Osteoblast (primary cell): Measurements from ENCODE around the gene LTB4R. TPM values are rescaled to one million over a fixed set of nuclear protein-coding genes. Genes with fewer than 3 reads are reported as not detected.
A peak's percentile ranks its signal among the peaks of the same experiment; 100 is the strongest.

Source experiments
- DNase-seq: peaks from one replicate; pipeline ENCODE4 v3.0.0; 2011; ENCODE audit warnings: low spot score, mixed read lengths; ENCODE audit not compliant: insufficient read length; ENCODE audit errors: missing footprints
- H2AFZ ChIP-seq: 2 replicates; pipeline ENCODE4 v1.6.0; 2011; ENCODE audit warnings: mild to moderate bottlenecking, low read length
- H3K27ac ChIP-seq: 2 replicates; pipeline ENCODE4 v1.5.1; 2011; ENCODE audit warnings: mild to moderate bottlenecking, low read depth, low read length, moderate library complexity
- H3K27me3 ChIP-seq: 2 replicates; pipeline ENCODE4 v1.6.0; 2012; ENCODE audit warnings: mild to moderate bottlenecking, control low read depth, inconsistent platforms, low read length, moderate library complexity; ENCODE audit not compliant: insufficient read depth
- H3K36me3 ChIP-seq: 2 replicates; pipeline ENCODE4 v1.5.1; 2011; ENCODE audit warnings: mild to moderate bottlenecking, low read length, control low read depth, moderate library complexity; ENCODE audit not compliant: insufficient read depth
- H3K4me1 ChIP-seq: 2 replicates; pipeline ENCODE4 v1.5.1; 2011; ENCODE audit warnings: mild to moderate bottlenecking, low read length, control low read depth, moderate library complexity; ENCODE audit not compliant: insufficient read depth
- H3K4me2 ChIP-seq: 2 replicates; pipeline ENCODE4 v1.6.0; 2011; ENCODE audit warnings: mild to moderate bottlenecking, low read length; ENCODE audit not compliant: insufficient read depth
- H3K4me3 ChIP-seq: fragments of 200-600 bp; sonication (generic); 3 replicates; pipeline ENCODE4 v1.5.1; 2012; ENCODE audit warnings: mild to moderate bottlenecking, low read length, inconsistent platforms; ENCODE audit not compliant: insufficient read depth
- H3K79me2 ChIP-seq: 2 replicates; pipeline ENCODE4 v1.6.0; 2012; ENCODE audit warnings: mild to moderate bottlenecking, low read length, control low read depth, inconsistent platforms; ENCODE audit not compliant: insufficient read depth
- H3K9me3 ChIP-seq: 2 replicates; pipeline ENCODE4 v1.5.1; 2011; ENCODE audit warnings: low read depth, low read length, control low read depth
- H4K20me1 ChIP-seq: 2 replicates; pipeline ENCODE4 v1.6.0; 2012; ENCODE audit warnings: mild to moderate bottlenecking, low read length, control low read depth; ENCODE audit not compliant: insufficient read depth
- small RNA-seq: library from RNA; depleted of rRNA; stranded (forward); fragments of <200 nt; gene quantifications from one replicate; pipeline ENCODE3, GENCODE V24; 2012
- total RNA-seq: library from RNA; depleted of rRNA; stranded (reverse); fragments of >200 nt; gene quantifications from 2 replicates; pipeline ENCODE4 v1.2.3, GENCODE V29; 2012
- TF ChIP-seq, protein P1 (sequence below): IDR thresholded peaks from 2 replicates; pipeline ENCODE4 v1.5.1; 2011; ENCODE audit warnings: mild to moderate bottlenecking, low read depth, low read length, moderate library complexity; ENCODE audit errors: extremely low read depth

The LTB4R gene
- total RNA-seq, 1 donor, result 1.8 TPM

DNA sequence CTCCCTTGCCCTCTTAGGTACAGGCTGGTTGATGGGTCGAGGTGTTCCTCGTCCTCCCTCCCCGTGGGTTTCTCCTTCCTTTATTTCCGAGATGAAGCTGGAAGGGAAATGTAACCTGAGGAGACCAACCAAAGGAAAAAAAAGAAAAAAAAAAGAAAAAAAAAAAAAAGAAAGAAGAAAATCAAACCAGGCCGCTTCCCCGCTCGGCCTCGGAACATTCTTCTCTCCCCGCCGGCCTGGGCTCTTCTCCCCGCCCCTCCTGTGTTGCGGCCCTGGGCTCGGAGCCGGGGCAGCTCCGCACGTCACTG is 55.1 kb downstream of the LTB4R start:
- H4K20me1 ChIP-seq, result peaks cover 15% of the 10 kb centered on the region
- peak overlapping the region; percentile 95 for H3K4me2 ChIP-seq
- peaks cover 17% of the 10 kb centered on the region for H3K36me3 ChIP-seq
- no peak overlapping the region for H2AFZ ChIP-seq
- TF ChIP-seq, protein P1, sequence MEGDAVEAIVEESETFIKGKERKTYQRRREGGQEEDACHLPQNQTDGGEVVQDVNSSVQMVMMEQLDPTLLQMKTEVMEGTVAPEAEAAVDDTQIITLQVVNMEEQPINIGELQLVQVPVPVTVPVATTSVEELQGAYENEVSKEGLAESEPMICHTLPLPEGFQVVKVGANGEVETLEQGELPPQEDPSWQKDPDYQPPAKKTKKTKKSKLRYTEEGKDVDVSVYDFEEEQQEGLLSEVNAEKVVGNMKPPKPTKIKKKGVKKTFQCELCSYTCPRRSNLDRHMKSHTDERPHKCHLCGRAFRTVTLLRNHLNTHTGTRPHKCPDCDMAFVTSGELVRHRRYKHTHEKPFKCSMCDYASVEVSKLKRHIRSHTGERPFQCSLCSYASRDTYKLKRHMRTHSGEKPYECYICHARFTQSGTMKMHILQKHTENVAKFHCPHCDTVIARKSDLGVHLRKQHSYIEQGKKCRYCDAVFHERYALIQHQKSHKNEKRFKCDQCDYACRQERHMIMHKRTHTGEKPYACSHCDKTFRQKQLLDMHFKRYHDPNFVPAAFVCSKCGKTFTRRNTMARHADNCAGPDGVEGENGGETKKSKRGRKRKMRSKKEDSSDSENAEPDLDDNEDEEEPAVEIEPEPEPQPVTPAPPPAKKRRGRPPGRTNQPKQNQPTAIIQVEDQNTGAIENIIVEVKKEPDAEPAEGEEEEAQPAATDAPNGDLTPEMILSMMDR, result no peak
- peaks cover 70% of the 10 kb centered on the region for H3K4me1 ChIP-seq
- peaks cover 31% of the 10 kb centered on the region for H3K79me2 ChIP-seq
- H3K27ac ChIP-seq, result peak overlapping the region; percentile 99
- peak overlapping the region; percentile 90 for H3K4me3 ChIP-seq
- H3K27me3 ChIP-seq, result no peaks in the 10 kb centered on the region
- H3K9me3 ChIP-seq, result no peaks in the 10 kb centered on the region
- DNase-seq, result no peak

DNA sequence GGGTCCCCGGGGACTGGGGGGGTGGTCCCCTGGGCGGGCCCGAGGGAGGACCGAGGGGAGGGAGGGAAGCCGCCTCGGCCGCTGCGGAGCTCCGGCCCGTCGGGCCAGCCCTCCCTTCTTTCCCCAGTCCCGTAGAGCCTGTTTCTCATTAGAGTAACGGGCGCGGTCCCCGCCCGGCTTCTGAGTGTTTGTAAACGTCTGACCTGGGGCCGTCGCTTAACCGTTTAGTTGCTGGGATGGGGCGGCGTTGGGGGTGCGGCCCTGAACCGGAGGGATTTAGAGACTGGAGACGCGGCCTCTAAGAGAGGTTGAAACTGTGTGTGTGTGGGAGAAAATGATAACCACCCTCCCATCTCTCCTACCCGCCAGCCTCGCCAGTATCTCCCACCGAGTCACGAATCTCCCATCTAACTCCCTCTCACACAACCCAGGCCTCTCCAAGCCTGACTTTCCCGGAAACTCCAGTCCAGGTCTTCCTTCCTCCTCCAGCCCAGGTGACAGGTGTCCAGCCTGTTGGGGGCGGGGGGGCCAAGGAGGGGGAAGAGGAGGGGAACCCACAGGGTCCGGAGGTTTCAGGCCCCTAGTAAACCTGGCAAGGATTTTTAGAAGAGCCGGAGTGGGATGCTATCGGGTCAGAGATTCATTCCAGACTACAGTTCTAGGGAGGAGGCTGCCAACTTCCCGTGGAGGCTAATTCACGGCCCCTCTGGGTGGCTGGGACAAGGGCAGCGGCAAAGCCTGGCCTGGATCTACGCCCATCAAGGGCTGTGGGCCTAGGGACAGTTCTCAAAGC is 55.6 kb downstream of the LTB4R start:
- Histone ChIP-seq H3K27me3 (no peaks in the 10 kb centered on the region), H3K4me2 (peak overlapping the region; percentile 95), H3K9me3 (no peaks in the 10 kb centered on the region), H3K79me2 (peaks cover 33% of the 10 kb centered on the region), H3K27ac (peak overlapping the region; percentile 99), H3K36me3 (peaks cover 20% of the 10 kb centered on the region), H3K4me1 (peaks cover 69% of the 10 kb centered on the region), H4K20me1 (peaks cover 17% of the 10 kb centered on the region), H3K4me3 (peak overlapping the region; percentile 90), H2AFZ (peak overlapping the region; percentile 96)
- peak; percentile 97 for DNase-seq
- TF ChIP-seq, protein P1, result no peak

Small RNA genes within 50 kb of the gene (small RNA-seq; reads per million reads assigned to genes)
- gene RF00026, result not detected

Other genes with a start within 250 kb of the LTB4R start
- gene CPNE6, start 239.9 kb upstream of the LTB4R start, total RNA-seq, result not detected in 2 replicates
- gene PCK2, start 217.2 kb upstream of the LTB4R start, total RNA-seq, result 26.2 and 35.1 TPM in 2 replicates
- 73.4 and 84.7 TPM in 2 replicates for gene DCAF11, start 196.7 kb upstream of the LTB4R start, total RNA-seq
- gene NRL, start 196.6 kb upstream of the LTB4R start, total RNA-seq, result 1.5 and 1.8 TPM in 2 replicates
- 0.29 and 0.72 TPM in 2 replicates for gene FITM1, start 180.8 kb upstream of the LTB4R start, total RNA-seq
- gene PSME1, start 175.3 kb upstream of the LTB4R start, total RNA-seq, result 95.5 and 111 TPM in 2 replicates
- gene EMC9, start 169.9 kb upstream of the LTB4R start, total RNA-seq, result 6.9 and 9.1 TPM in 2 replicates
- 47.7 and 55.7 TPM in 2 replicates for gene PSME2, start 164.9 kb upstream of the LTB4R start, total RNA-seq
- 43.9 and 49.6 TPM in 2 replicates for gene RNF31, start 164.0 kb upstream of the LTB4R start, total RNA-seq
- gene IRF9, start 150.2 kb upstream of the LTB4R start, total RNA-seq, result 102 and 117 TPM in 2 replicates
- gene REC8, start 139.4 kb upstream of the LTB4R start, total RNA-seq, result 3.3 and 3.5 TPM in 2 replicates
- gene IPO4, start 122.7 kb upstream of the LTB4R start, total RNA-seq, result 38.9 and 47.0 TPM in 2 replicates
- gene TM9SF1, start 116.1 kb upstream of the LTB4R start, total RNA-seq, result 78.2 and 84.3 TPM in 2 replicates
- 0.36 TPM in 1 of 2 replicates, not detected in the other for gene TSSK4, start 105.8 kb upstream of the LTB4R start, total RNA-seq
- gene CHMP4A, start 98.0 kb upstream of the LTB4R start, total RNA-seq, result 19.2 TPM in 2 replicates
- gene MDP1, start 95.4 kb upstream of the LTB4R start, total RNA-seq, result 14.1 and 14.8 TPM in 2 replicates
- gene NEDD8, start 79.1 kb upstream of the LTB4R start, total RNA-seq, result 56.3 and 69.1 TPM in 2 replicates
- gene GMPR2, start 78.6 kb upstream of the LTB4R start, total RNA-seq, result 70.7 and 86.5 TPM in 2 replicates
- gene TINF2, start 68.9 kb upstream of the LTB4R start, total RNA-seq, result 62.6 and 63.4 TPM in 2 replicates
- 0.36 and 1.2 TPM in 2 replicates for gene TGM1, start 48.3 kb upstream of the LTB4R start, total RNA-seq
- 28.9 and 34.0 TPM in 2 replicates for gene RABGGTA, start 39.9 kb upstream of the LTB4R start, total RNA-seq
- 9.8 and 13.6 TPM in 2 replicates for gene DHRS1, start 11.7 kb upstream of the LTB4R start, total RNA-seq
- gene NOP9, start 11.7 kb upstream of the LTB4R start, total RNA-seq, result 17.4 and 21.0 TPM in 2 replicates
- gene CIDEB, start 3.5 kb upstream of the LTB4R start, total RNA-seq, result 0.36 and 0.59 TPM in 2 replicates
- gene LTB4R2, start 1.4 kb upstream of the LTB4R start, total RNA-seq, result 4.7 and 5.1 TPM in 2 replicates
- 17.7 and 18.8 TPM in 2 replicates for gene ADCY4, start 23.6 kb downstream of the LTB4R start, total RNA-seq
- 9.1 and 11.9 TPM in 2 replicates for gene RIPK3, start 28.5 kb downstream of the LTB4R start, total RNA-seq
- 101 and 107 TPM in 2 replicates for gene NFATC4, start 56.7 kb downstream of the LTB4R start, total RNA-seq
- gene NYNRIN, start 87.5 kb downstream of the LTB4R start, total RNA-seq, result 7.2 and 9.1 TPM in 2 replicates
- 3.5 and 4.0 TPM in 2 replicates for gene CBLN3, start 118.2 kb downstream of the LTB4R start, total RNA-seq
- gene KHNYN, start 118.5 kb downstream of the LTB4R start, total RNA-seq, result 58.6 and 62.5 TPM in 2 replicates
- 11.6 and 13.0 TPM in 2 replicates for gene SDR39U1, start 131.3 kb downstream of the LTB4R start, total RNA-seq
- gene CMA1, start 196.8 kb downstream of the LTB4R start, total RNA-seq, result not detected in 2 replicates